HK-2 (cell line): Measurements from ENCODE around the gene UFSP2.

Source experiments
- DNase-seq: peaks from one replicate; pipeline ENCODE4 v3.0.0-alpha.2; 2018; ENCODE audit not compliant: unreplicated experiment

The UFSP2 gene

DNA sequence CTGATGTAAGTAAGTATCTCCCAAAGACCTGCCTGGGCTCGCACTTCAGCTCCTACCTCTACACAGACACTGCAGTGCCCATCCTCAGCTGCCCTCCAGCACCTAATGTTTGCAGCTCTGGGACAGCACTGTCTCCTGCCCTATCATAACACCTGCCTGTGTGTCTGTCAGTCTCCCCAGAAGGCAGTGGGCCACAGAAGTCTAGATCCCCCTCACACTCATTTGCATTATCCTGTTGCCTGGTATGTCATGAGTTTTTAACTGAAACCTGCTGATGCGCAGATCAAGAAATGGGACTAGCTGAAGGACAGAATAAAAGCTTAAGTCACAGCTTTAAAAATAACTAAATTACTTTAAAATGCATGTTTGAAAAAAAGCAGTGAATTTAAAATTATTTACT is 73.0 kb downstream of the UFSP2 start:
- DNase-seq: no peak

DNA sequence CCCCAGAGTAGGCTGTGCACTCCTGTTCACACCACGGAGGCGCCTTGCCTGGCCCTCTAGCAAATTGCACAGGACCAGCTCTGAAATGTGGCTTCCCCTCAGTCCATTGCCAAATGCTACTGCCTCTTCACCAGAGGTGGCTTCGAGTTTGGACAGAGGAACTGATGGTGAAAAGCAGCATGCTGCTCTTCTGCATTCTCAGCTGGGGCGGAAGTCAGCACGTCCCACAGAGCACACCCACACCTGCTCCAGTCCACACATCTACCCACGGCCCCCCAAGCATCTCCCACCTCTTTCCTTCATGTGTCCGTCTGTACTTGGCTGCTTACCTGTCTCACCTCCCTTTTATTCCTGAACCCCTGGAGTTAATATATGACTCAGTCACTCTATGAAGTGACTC is 73.6 kb downstream of the UFSP2 start:
- no peak for DNase-seq

DNA sequence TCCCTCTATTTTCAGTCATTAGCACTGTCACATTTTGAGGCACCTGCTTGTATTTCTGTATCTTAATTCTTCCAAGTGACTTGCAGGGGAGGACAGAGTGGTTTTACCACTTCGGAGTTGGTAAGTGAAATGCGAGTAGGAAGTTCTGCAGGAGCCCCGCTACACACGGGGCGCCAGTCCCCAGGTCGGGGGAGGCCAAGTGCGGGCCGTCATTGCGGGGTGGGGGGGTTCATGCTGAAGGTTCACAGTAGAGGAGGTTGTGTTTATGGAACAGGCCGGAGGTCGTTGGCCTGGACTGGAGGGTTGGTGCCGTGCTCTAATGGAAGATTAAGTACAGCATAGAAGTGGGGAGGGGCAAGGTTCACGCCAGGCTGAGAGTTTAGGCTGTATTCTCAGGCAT is 74.1 kb downstream of the UFSP2 start:
- DNase-seq: no peak
